ENCODE measurements around the gene UBE3C.
"Not testable (repeated sequence)": the region's sequence is repeated elsewhere in the genome, so short reads cannot be mapped to it uniquely, and the experiment has no call there.

Gene UBE3C

GRCh38 chr7:157120181-157120580 is 18.5 kb upstream of the UBE3C start:
- ATAC-seq (replicated peaks) (no peak), DNase-seq (no peak)
- Mint-ChIP-seq H3K4me1 (ENCODE audit: low read depth in 2 of 2) (no peaks in the 10 kb centered on the region), H3K27ac (no peak overlapping the region), H3K36me3 (ENCODE audit: insufficient read depth) (no peaks in the 10 kb centered on the region), H3K9me3 (no peaks in the 10 kb centered on the region), H3K27me3 (peaks cover 10 to 42% of the 10 kb centered on the region in 2 donors), H3K4me3 (no peak overlapping the region)

GRCh38 chr7:157121184-157121715 is 17.5 kb upstream of the UBE3C start:
- Mint-ChIP-seq H3K27me3 (peaks cover 9 to 32% of the 10 kb centered on the region in 2 donors), H3K36me3 (ENCODE audit: insufficient read depth) (no peaks in the 10 kb centered on the region), H3K27ac (no peak overlapping the region), H3K4me1 (ENCODE audit: low read depth in 2 of 2) (no peaks in the 10 kb centered on the region), H3K9me3 (no peaks in the 10 kb centered on the region), H3K4me3 (no peak overlapping the region)
- no peak for DNase-seq
- ATAC-seq (replicated peaks), result no peak

DNA sequence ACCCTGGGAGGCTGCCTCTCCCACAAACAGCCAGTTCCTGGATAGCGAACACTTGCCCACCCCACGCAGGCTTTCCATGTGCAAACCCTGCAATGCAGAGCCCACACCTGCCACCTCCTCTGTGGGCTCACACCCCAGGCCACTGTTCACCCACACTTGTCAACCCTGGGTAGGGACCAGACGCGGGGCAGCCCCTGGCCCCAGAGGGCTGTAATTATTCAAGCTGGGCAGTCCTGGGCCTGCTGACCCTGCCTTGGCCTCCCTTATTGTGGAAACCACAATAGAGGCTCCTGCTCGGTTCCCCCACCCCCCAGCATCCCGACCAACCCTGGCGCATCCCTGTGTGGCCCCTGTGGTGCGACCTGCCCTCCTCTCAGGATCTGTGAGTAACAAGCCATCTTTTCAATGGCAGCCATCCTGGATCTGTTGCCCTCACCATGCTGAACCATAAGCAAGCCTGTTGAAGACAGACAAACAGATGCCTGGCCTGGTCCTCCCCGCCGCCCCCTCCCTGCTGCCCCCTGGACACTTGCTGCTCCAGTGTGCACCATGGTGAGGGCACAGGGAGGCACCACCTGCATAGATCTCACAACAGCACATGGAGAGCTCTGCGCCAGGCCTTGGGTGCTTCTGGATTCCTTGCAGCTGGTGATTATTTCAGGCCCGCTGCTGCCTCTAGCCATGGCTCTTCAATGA is 15.8 kb upstream of the UBE3C start:
- DNase-seq (no peak), ATAC-seq (replicated peaks) (no peak)
- Mint-ChIP-seq H3K9me3 (no peaks in the 10 kb centered on the region), H3K27me3 (peaks cover 7 to 38% of the 10 kb centered on the region in 2 donors), H3K27ac (no peak overlapping the region), H3K4me1 (ENCODE audit: low read depth in 2 of 2) (no peaks in the 10 kb centered on the region), H3K36me3 (ENCODE audit: insufficient read depth) (no peaks in the 10 kb centered on the region), H3K4me3 (no peak overlapping the region)

DNA sequence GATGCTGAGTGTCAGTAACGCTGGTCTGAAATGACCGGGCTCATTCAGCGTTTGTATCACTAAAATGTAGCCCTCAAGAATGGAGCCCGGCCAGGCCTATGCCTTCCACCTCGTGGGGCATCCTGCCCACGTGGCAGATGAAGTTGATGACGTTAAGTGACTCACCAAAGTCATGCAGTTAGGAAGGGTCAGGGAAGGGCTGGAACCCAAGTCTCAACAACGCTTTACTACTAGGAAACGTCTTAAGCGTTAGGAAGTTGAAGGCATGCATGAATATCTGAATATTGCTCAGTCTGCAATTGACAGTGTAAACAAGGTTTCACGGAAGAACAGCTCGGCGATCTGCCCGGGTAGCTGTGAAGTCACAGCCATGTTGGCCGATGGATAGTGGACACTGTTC is 14.0 kb upstream of the UBE3C start:
- Mint-ChIP-seq H3K4me3 (no peak overlapping the region), H3K9me3 (no peaks in the 10 kb centered on the region), H3K4me1 (ENCODE audit: low read depth in 2 of 2) (no peaks in the 10 kb centered on the region), H3K27ac (no peak overlapping the region), H3K27me3 (peaks cover 14 to 42% of the 10 kb centered on the region in 2 donors), H3K36me3 (ENCODE audit: insufficient read depth) (no peaks in the 10 kb centered on the region)
- ATAC-seq (replicated peaks) (no peak), DNase-seq (no peak)

DNA sequence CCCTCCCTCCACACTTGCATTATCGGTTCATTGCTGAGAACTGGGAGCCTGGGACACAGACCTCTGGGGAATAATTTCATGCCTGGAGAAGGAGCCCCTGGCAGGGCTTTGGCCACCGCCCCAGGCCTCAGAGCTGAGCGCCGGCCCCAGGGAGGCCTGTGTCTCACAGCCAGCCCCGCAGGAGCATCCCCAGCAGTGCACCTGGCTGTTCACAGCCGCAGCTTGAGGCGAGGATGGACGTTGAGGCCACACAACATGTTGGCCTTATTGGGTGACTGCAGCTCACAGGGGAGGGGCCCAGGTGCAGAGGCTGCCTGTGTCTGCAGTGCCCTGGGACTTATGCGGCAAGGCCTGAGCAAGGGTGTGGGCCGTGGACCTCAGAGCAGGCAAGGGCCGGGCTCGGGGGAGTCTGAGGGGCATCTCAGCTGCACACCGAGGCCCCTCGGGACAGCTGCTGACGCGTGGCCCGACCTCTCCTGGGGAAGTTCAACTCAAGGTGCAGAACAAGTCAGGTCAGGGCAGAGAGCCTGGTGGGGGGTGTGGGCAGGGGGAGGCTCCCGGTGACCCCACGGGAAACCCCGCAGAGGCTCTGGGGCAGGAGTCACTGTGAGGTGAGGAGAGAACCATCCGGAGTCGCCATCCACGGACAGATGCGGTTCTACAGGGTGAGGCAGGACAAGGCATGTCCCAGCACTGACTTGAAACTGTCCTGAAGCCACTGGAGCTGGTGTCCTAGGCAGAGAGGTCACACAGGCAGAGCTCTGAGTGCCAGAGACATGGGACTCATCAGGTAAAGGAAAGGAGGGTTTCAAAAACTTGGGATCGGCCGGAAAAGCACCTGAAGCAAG is 13.1 kb upstream of the UBE3C start:
- Mint-ChIP-seq H3K4me3 (no peak overlapping the region), H3K27ac (no peak overlapping the region), H3K4me1 (ENCODE audit: low read depth in 2 of 2) (no peaks in the 10 kb centered on the region), H3K36me3 (ENCODE audit: insufficient read depth) (no peaks in the 10 kb centered on the region), H3K27me3 (peaks cover 23 to 44% of the 10 kb centered on the region in 2 donors), H3K9me3 (no peaks in the 10 kb centered on the region)
- DNase-seq (no peak), ATAC-seq (replicated peaks) (no peak)

GRCh38 chr7:157126921-157127320 is 11.8 kb upstream of the UBE3C start:
- H3K27me3 Mint-ChIP-seq, result peaks cover 25 to 51% of the 10 kb centered on the region in 2 donors
- no peaks in the 10 kb centered on the region for H3K9me3 Mint-ChIP-seq
- no peaks in the 10 kb centered on the region for H3K4me1 Mint-ChIP-seq (ENCODE audit: low read depth in 2 of 2)
- no peak overlapping the region for H3K27ac Mint-ChIP-seq
- no peak for ATAC-seq (replicated peaks)
- DNase-seq, result no peak
- H3K36me3 Mint-ChIP-seq (ENCODE audit: insufficient read depth), result no peaks in the 10 kb centered on the region
- H3K4me3 Mint-ChIP-seq, result no peak overlapping the region

DNA sequence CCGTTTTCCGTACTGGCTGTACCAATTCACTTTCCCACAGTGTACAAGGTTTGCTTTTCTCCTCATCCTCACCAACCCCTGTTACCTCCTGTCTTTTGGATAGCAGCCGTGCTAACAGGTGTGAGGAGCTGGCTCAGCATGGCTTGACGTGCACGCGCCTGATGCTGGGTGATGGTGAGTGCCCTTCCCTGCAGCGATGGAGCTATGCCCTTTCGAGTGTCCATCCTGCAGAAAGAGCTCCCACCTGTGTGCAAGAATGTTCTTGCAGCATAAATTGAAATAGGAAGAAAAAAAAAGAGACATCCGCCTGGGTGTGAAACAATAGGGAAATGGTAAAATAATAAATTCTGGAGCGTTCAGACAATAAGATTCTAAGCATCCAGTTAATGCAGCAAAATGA is 9.5 kb upstream of the UBE3C start:
- Mint-ChIP-seq H3K27me3 (peaks cover 25 to 59% of the 10 kb centered on the region in 2 donors), H3K4me3 (no peak overlapping the region), H3K36me3 (ENCODE audit: insufficient read depth) (no peaks in the 10 kb centered on the region), H3K4me1 (ENCODE audit: low read depth in 2 of 2) (no peaks in the 10 kb centered on the region), H3K9me3 (no peaks in the 10 kb centered on the region), H3K27ac (no peak overlapping the region)
- ATAC-seq (replicated peaks) (no peak), DNase-seq (no peak)

- no peaks in the 10 kb centered on the region for H3K36me3 Mint-ChIP-seq (ENCODE audit: insufficient read depth)
- H3K4me1 Mint-ChIP-seq (ENCODE audit: low read depth in 2 of 2), result no peaks in the 10 kb centered on the region
- no peak for ATAC-seq (replicated peaks)
- no peaks in the 10 kb centered on the region for H3K9me3 Mint-ChIP-seq
- peaks cover 25 to 53% of the 10 kb centered on the region in 2 donors for H3K27me3 Mint-ChIP-seq
- H3K27ac Mint-ChIP-seq, result no peak overlapping the region
- no peak overlapping the region for H3K4me3 Mint-ChIP-seq
- no peak for DNase-seq
Observed at GRCh38 chr7:157129907-157130460, 8.7 kb upstream of the UBE3C start.

DNA sequence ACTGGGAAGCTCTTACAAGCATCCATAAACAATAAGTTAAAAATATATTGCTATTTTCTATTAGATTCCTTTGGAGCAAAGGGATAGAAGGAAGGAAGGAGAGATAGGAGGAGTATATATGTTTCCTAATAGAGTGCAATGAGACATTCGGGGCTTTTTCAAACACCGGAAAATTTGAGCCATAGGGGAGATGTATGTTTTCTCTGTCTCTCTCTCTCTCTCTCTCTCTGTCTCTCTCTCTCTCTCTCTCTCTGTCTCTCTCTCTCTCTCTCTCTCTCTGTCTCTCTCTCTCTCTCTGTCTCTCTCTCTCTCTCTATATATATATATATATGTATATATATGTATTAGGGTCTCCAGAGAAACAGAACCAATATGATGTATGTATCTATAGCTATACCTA is 7.9 kb upstream of the UBE3C start:
- not testable (repeated sequence) for H3K4me3 Mint-ChIP-seq; ATAC-seq (replicated peaks); H3K9me3 Mint-ChIP-seq; H3K27ac Mint-ChIP-seq; H3K4me1 Mint-ChIP-seq (ENCODE audit: low read depth in 2 of 2); DNase-seq; H3K36me3 Mint-ChIP-seq (ENCODE audit: insufficient read depth)
- H3K27me3 Mint-ChIP-seq, result peaks cover 25 to 53% of the 10 kb centered on the region in 2 donors

DNA sequence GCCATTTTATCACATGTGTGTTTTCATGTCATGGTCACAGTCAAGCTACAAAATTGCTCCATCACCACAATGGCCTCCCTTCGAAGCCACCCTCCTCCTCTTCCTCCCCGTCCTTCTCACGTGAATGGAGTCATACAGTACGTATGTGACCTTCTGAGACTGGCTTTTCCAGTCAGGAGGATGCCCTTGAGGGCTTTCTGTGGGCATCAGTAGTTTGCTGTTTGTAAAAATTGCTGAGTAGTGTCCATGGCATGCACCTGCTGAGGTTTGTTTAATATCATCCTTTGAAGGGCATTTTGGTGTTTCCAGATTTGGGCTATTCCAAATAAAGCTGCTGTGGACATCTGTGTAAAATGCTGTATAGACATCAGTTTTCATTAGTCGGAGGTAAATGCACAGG is 5.9 kb upstream of the UBE3C start:
- no peak for DNase-seq
- Mint-ChIP-seq H3K36me3 (ENCODE audit: insufficient read depth) (no peaks in the 10 kb centered on the region), H3K4me1 (ENCODE audit: low read depth in 2 of 2) (peaks cover 3% of the 10 kb centered on the region in 2 donors), H3K27ac (no peak overlapping the region), H3K9me3 (no peaks in the 10 kb centered on the region), H3K27me3 (peaks cover 19 to 42% of the 10 kb centered on the region in 2 donors), H3K4me3 (no peak overlapping the region)
- no peak for ATAC-seq (replicated peaks)

DNA sequence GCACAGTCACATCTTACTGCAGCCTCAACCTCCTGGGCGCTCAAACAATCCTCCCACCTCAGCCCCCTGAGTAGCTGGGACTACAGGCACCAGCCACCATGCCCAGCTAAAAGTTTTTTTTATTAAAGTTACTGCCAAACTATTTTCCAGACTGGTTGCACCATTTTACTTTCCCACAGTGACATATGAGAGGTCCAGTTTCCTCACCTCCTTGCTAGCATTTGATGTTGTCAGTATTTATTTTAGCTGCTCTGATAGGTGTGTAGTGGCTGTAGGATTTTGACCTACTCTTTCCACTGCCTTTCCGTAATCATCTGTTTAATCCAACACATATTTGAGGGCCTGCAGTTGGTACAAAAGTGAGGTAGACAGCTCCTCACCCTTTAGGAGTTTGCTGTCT is 5.4 kb upstream of the UBE3C start:
- Mint-ChIP-seq H3K36me3 (ENCODE audit: insufficient read depth) (no peaks in the 10 kb centered on the region), H3K9me3 (no peaks in the 10 kb centered on the region), H3K27me3 (peaks cover 19 to 40% of the 10 kb centered on the region in 2 donors), H3K4me1 (ENCODE audit: low read depth in 2 of 2) (peaks cover 3% of the 10 kb centered on the region in 2 donors), H3K27ac (no peak overlapping the region), H3K4me3 (no peak overlapping the region)
- ATAC-seq (replicated peaks) (no peak), DNase-seq (no peak)

DNA sequence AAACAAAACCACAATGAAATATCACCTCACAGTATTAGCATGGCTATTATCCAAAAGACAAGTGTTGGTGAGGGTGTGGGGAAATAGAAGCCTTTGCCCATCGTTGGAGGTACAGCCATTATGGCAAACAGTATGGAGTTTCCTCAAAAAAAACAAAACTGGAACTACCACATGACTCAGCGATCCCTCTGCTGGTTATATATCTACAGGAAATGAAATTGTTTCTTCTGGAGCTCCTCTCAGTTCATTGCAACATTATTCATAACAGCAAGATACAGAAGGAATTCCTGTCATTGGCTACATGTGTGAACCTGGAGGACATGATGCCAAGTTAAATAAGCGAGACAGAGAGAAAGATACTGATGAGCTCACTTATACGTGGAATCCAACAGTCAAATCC is 2.4 kb upstream of the UBE3C start:
- H3K27ac Mint-ChIP-seq, result no peak overlapping the region
- H3K36me3 Mint-ChIP-seq (ENCODE audit: insufficient read depth), result peaks cover 8% of the 10 kb centered on the region
- peaks cover 0 to 10% of the 10 kb centered on the region in 2 donors for H3K27me3 Mint-ChIP-seq
- ATAC-seq (replicated peaks), result no peak
- H3K4me1 Mint-ChIP-seq (ENCODE audit: low read depth in 2 of 2), result peaks cover 14 to 19% of the 10 kb centered on the region in 2 donors
- H3K9me3 Mint-ChIP-seq, result no peaks in the 10 kb centered on the region
- DNase-seq, result no peak
- H3K4me3 Mint-ChIP-seq, result peak overlapping the region in 1 of 2 donors; percentile 37

- peak overlapping the region; percentile 90 to 96 for H3K27ac Mint-ChIP-seq
- H3K27me3 Mint-ChIP-seq, result peaks cover 0 to 1% of the 10 kb centered on the region in 2 donors
- H3K36me3 Mint-ChIP-seq (ENCODE audit: insufficient read depth), result peaks cover 15% of the 10 kb centered on the region
- peaks cover 21 to 31% of the 10 kb centered on the region in 2 donors for H3K4me1 Mint-ChIP-seq (ENCODE audit: low read depth in 2 of 2)
- peak overlapping the region; percentile 78 to 84 for H3K4me3 Mint-ChIP-seq
- no peaks in the 10 kb centered on the region for H3K9me3 Mint-ChIP-seq
- no peak for ATAC-seq (replicated peaks)
- DNase-seq, result no peak
Observed at GRCh38 chr7:157138101-157138423, 664 bp upstream of the UBE3C start.

Measured in effector memory CD8-positive, alpha-beta T cell (primary cell).